Activated CD4-positive, alpha-beta memory T cell treated with anti-CD3 and anti-CD28 coated beads for 36 hours (primary cell): ENCODE results near the gene VMA21. TPM values are rescaled to one million over a fixed set of nuclear protein-coding genes. Genes with fewer than 3 reads are reported as not detected.

Experiments used
- CTCF ChIA-PET: fragments of 350-600 bp; sonication (Branson Sonifier 250); formaldehyde crosslinking; loops from one replicate; lab custom pipeline; 2021; ENCODE audit warnings: antibody characterized with exemption, inconsistent platforms; lab: Charles Lee
- POLR2A ChIA-PET: fragments of 350-600 bp; sonication (Branson Sonifier 250); formaldehyde crosslinking; loops from one replicate; lab custom pipeline; 2021; ENCODE audit warnings: antibody characterized with exemption; lab: Charles Lee
- DNase-seq: peaks from one replicate; pipeline ENCODE4 v3.0.0-alpha.2; 2020
- H3K27ac Mint-ChIP-seq: one replicate; pipeline ENCODE4 v1.8.0; 2021; ENCODE audit warnings: mixed read lengths
- H3K27me3 Mint-ChIP-seq: one replicate; pipeline ENCODE4 v1.8.0; 2021; ENCODE audit warnings: mixed read lengths
- H3K36me3 Mint-ChIP-seq: one replicate; pipeline ENCODE4 v1.8.0; 2021; ENCODE audit warnings: mixed read lengths
- H3K4me1 Mint-ChIP-seq: one replicate; pipeline ENCODE4 v1.8.0; 2021; ENCODE audit warnings: low read depth, mixed read lengths
- H3K4me3 Mint-ChIP-seq: one replicate; pipeline ENCODE4 v1.8.0; 2021; ENCODE audit warnings: mild to moderate bottlenecking, mixed read lengths
- H3K9me3 Mint-ChIP-seq: one replicate; pipeline ENCODE4 v1.8.0; 2021; ENCODE audit warnings: mixed read lengths
- intact Hi-C: fragments of 100-400 bp; cut with micrococcal nuclease; formaldehyde crosslinking; loops from one replicate; pipeline ENCODE4 v1.15.1; 2023
- total RNA-seq, 2 experiments: library from RNA; stranded (reverse); gene quantifications; one replicate each; pipeline ENCODE4 v1.2.3, GENCODE V29; 2021

The VMA21 gene
- total RNA-seq, 2 experiments from 2014 or later: 39.9 to 43.6 TPM

DNA sequence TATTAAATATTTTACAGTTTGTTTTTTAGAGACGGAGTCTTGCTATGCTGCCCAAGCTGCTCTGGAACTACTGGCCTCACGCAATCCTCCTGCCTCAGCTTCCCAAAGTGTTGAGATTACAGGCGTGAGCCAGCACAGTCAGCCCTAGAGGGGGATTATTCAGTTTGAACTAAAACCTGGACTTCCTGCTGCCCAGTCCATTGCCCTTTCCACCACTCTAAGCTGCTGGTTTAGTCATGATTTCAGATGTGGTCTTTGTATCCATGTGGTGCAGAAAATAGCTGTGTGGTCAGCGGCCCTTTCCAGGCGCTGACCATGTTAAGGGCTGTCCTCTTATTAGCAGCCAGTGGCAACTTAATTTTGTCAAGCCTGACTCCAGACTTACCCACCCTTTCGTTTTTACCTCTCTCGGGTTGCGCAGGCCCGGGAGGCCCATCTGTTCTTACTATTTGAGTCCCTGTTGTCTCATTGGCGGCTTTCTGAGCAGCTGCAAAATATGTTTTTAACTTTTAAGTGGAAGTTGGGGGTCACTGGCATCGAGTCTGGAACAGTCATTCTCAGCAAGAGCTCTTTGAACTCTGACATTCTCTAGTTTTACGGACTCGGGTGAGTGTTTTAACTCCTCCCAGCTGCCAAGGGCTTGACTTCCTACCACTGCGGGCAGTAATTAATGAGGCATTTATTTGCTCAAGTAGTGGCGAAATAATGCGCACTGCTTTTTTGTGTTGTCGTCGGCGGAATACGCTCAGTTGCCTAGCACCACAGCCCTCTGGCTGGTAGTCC is 773 bp upstream of the VMA21 start:
- no peaks in the 10 kb centered on the region for H3K27me3 Mint-ChIP-seq
- ChIA-PET POLR2A (no interaction called here), CTCF (interaction anchor here (1.1 to 4.1 kb wide), 2 partner anchors 20 to 36 kb away, joined by 4 to 18 read pairs; no protein-coding TSS in a partner anchor)
- peak overlapping the region; percentile 96 for H3K27ac Mint-ChIP-seq
- H3K9me3 Mint-ChIP-seq: no peaks in the 10 kb centered on the region
- peaks cover 45% of the 10 kb centered on the region for H3K4me1 Mint-ChIP-seq
- peak; percentile 57 for DNase-seq
- peaks cover 10% of the 10 kb centered on the region for H3K36me3 Mint-ChIP-seq
- intact Hi-C loops: loop anchor here (2.0 to 10.0 kb wide), 4 partner anchors 413 to 821 kb away; partner anchors contain the start of genes CD99L2 and HMGB3
- peak overlapping the region; percentile 77 for H3K4me3 Mint-ChIP-seq

- no peaks in the 10 kb centered on the region for H3K9me3 Mint-ChIP-seq
- ChIA-PET POLR2A (interaction anchor here (0.5 to 0.9 kb wide), 3 partner anchors 8 to 500 kb away, joined by 3 to 5 read pairs (median 4); no protein-coding TSS in a partner anchor), CTCF (interaction anchor here (1.1 to 4.1 kb wide), 2 partner anchors 18 to 38 kb away, joined by 4 to 18 read pairs; no protein-coding TSS in a partner anchor)
- peak overlapping the region; percentile 89 for H3K4me3 Mint-ChIP-seq
- intact Hi-C loops: loop anchor here (2.0 to 10.0 kb wide), 4 partner anchors 415 to 823 kb away; partner anchors contain the start of genes CD99L2 and HMGB3
- peaks cover 45% of the 10 kb centered on the region for H3K4me1 Mint-ChIP-seq
- peaks cover 10% of the 10 kb centered on the region for H3K36me3 Mint-ChIP-seq
- H3K27me3 Mint-ChIP-seq: no peaks in the 10 kb centered on the region
- peak overlapping the region; percentile 87 for H3K27ac Mint-ChIP-seq
- no peak for DNase-seq
Measured at GRCh38 chrX:151397741-151398070, 700 bp downstream of the VMA21 start.

DNA sequence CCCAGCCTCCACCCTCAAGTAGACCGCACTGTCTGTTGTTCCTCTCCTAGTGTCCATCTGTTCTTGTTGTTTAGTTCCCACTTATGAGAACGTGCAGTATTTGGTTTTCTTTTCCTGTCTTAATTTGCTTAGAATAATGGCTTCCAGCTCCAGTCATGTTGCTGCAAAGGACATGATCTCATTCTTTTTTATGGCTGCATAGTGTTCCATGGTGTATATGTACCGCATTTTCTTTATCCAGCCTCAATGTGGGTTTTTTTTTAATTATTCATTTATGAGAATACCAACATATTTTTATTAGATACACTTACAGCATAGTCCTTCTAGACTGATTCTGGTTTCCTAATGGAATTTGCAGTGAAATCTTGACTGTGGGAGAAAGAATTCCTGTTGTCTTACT is 1.3 kb downstream of the VMA21 start:
- CTCF ChIA-PET: no interaction called here
- peak overlapping the region; percentile 87 for H3K27ac Mint-ChIP-seq
- H3K27me3 Mint-ChIP-seq: no peaks in the 10 kb centered on the region
- peak overlapping the region; percentile 89 for H3K4me3 Mint-ChIP-seq
- H3K36me3 Mint-ChIP-seq: peaks cover 11% of the 10 kb centered on the region
- POLR2A ChIA-PET: interaction anchor here (0.8 kb wide), 1 partner anchor 501 kb away, joined by 5 read pairs; no protein-coding TSS in a partner anchor
- intact Hi-C loops: loop anchor here (5.0 to 10.0 kb wide), 3 partner anchors 501 to 824 kb away; partner anchors contain the start of gene CD99L2
- no peak for DNase-seq
- H3K9me3 Mint-ChIP-seq: no peaks in the 10 kb centered on the region
- peaks cover 48% of the 10 kb centered on the region for H3K4me1 Mint-ChIP-seq

- Mint-ChIP-seq H3K27me3 (no peaks in the 10 kb centered on the region), H3K4me1 (peaks cover 39% of the 10 kb centered on the region), H3K9me3 (no peaks in the 10 kb centered on the region), H3K4me3 (no peak overlapping the region), H3K36me3 (peaks cover 21% of the 10 kb centered on the region), H3K27ac (no peak overlapping the region)
- ChIA-PET POLR2A (no interaction called here), CTCF (no interaction called here)
- no peak for DNase-seq
- intact Hi-C loops: no loop called here
Measured at GRCh38 chrX:151402719-151403390, 5.8 kb downstream of the VMA21 start.

DNA sequence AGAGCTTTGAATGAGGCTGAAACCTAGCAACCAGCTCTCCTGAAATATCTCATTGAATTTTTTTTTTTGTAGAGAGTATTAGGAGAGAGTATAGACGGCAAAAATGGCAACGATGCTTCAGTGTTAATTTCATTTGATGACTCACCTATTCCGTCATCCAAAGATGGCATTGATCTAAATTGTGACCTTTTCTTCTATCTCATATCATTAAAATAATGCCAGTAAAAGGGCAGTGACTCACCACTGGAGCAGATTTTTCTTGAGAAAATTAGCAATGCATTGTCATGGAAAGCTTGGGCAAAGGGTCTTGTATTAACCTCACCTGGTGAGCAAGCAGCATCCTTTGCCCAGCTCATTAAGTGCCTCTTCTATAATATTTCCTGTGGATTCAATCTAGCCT is 19.6 kb downstream of the VMA21 start:
- POLR2A ChIA-PET: interaction anchor here (0.6 kb wide), 1 partner anchor 19 kb away, joined by 4 read pairs; no protein-coding TSS in a partner anchor
- Mint-ChIP-seq H3K27ac (no peak overlapping the region), H3K4me3 (no peak overlapping the region), H3K4me1 (peaks cover 9% of the 10 kb centered on the region), H3K27me3 (no peaks in the 10 kb centered on the region), H3K9me3 (no peaks in the 10 kb centered on the region), H3K36me3 (no peaks in the 10 kb centered on the region)
- intact Hi-C loops: no loop called here
- CTCF ChIA-PET: interaction anchor here (0.6 kb wide), 1 partner anchor 19 kb away, joined by 4 read pairs; the partner anchor contains the start of gene VMA21
- DNase-seq: no peak

DNA sequence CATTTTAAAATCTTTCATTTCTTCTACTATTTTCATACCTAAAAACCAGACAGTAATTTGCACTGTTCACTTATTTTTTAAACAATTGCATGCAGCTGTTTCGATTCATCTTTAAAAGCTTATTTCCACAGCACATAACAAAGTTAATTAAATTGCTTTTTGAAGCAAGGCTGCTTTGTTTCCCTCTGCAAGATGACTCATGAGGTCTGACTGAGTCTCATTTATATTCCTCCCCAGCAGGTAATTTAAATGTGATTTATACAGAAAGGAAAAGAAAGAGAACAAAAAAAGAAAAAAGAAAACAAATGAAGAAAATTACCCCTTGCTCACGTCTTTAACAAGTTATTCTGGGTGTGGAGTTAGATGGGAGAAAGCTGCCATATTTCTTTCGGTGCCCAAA is 22.8 kb downstream of the VMA21 start:
- DNase-seq: no peak
- ChIA-PET POLR2A (no interaction called here), CTCF (interaction anchor here (0.7 kb wide), 1 partner anchor 303 kb away, joined by 3 read pairs; no protein-coding TSS in a partner anchor)
- Mint-ChIP-seq H3K27ac (no peak overlapping the region), H3K9me3 (no peaks in the 10 kb centered on the region), H3K36me3 (no peaks in the 10 kb centered on the region), H3K4me3 (no peak overlapping the region), H3K27me3 (no peaks in the 10 kb centered on the region), H3K4me1 (peaks cover 9% of the 10 kb centered on the region)
- intact Hi-C loops: no loop called here

- H3K9me3 Mint-ChIP-seq: no peaks in the 10 kb centered on the region
- POLR2A ChIA-PET: no interaction called here
- CTCF ChIA-PET: no interaction called here
- no peaks in the 10 kb centered on the region for H3K36me3 Mint-ChIP-seq
- DNase-seq: no peak
- no peak overlapping the region for H3K27ac Mint-ChIP-seq
- H3K27me3 Mint-ChIP-seq: no peaks in the 10 kb centered on the region
- no peaks in the 10 kb centered on the region for H3K4me1 Mint-ChIP-seq
- H3K4me3 Mint-ChIP-seq: no peak overlapping the region
- intact Hi-C loops: no loop called here
Measured at GRCh38 chrX:151424505-151424904, 27.5 kb downstream of the VMA21 start.

GRCh38 chrX:151448509-151448908 is 51.5 kb downstream of the VMA21 start:
- Mint-ChIP-seq H3K9me3 (no peaks in the 10 kb centered on the region), H3K27me3 (no peaks in the 10 kb centered on the region), H3K36me3 (no peaks in the 10 kb centered on the region), H3K27ac (no peak overlapping the region), H3K4me1 (no peaks in the 10 kb centered on the region), H3K4me3 (no peak overlapping the region)
- DNase-seq: no peak
- CTCF ChIA-PET: no interaction called here
- POLR2A ChIA-PET: no interaction called here
- intact Hi-C loops: no loop called here

GRCh38 chrX:151458824-151459223 is 61.8 kb downstream of the VMA21 start:
- H3K27ac Mint-ChIP-seq: no peak overlapping the region
- ChIA-PET POLR2A (no interaction called here), CTCF (no interaction called here)
- intact Hi-C loops: no loop called here
- no peaks in the 10 kb centered on the region for H3K4me1 Mint-ChIP-seq
- H3K4me3 Mint-ChIP-seq: no peak overlapping the region
- no peak for DNase-seq
- H3K36me3 Mint-ChIP-seq: no peaks in the 10 kb centered on the region
- no peaks in the 10 kb centered on the region for H3K27me3 Mint-ChIP-seq
- H3K9me3 Mint-ChIP-seq: no peaks in the 10 kb centered on the region

Other genes starting within 250 kb of the VMA21 start
- gene GPR50, start 220.6 kb upstream of the VMA21 start, total RNA-seq: not detected
- not detected for gene PASD1, start 166.5 kb downstream of the VMA21 start, total RNA-seq